Measurements from ENCODE around the gene C1QBP. TPM values are rescaled to one million over a fixed set of nuclear protein-coding genes. Genes with fewer than 3 reads are reported as not detected.

The C1QBP gene
- polyA plus RNA-seq, 1 donor from 2014 or later = 247 TPM

GRCh38 chr17:5399767-5400166 is 39.2 kb downstream of the C1QBP start:
- H2AFZ ChIP-seq (ENCODE audit: low read depth, low read length) = no peak overlapping the region
- TF ChIP-seq SMC3 (conservative IDR thresholded peaks at IDR 0.05; ENCODE audit: poor library complexity) (no peak), TAF1 (IDR thresholded peaks at IDR 0.05; ENCODE audit: low read depth) (no peak), POLR2AphosphoS5 (IDR thresholded peaks at IDR 0.05) (no peak), RAD21 (conservative IDR thresholded peaks at IDR 0.05) (no peak), EP300 (conservative IDR thresholded peaks at IDR 0.05; ENCODE audit: poor library complexity, severe bottlenecking) (no peak), EZH2 (IDR thresholded peaks at IDR 0.05; ENCODE audit: borderline replicate concordance, insufficient read depth, low read length, poor library complexity, severe bottlenecking) (no peak), MXI1 (conservative IDR thresholded peaks at IDR 0.05; ENCODE audit: poor library complexity, severe bottlenecking) (no peak), REST (IDR thresholded peaks at IDR 0.05; ENCODE audit: borderline replicate concordance) (no peak), CTCF (IDR thresholded peaks at IDR 0.05; ENCODE audit: poor library complexity, severe bottlenecking) (no peak)
- no peaks in the 10 kb centered on the region for H3K27me3 ChIP-seq (ENCODE audit: insufficient read depth, low read depth, low read length)
- H3K79me2 ChIP-seq (replicated peaks; ENCODE audit: insufficient read depth, low read length) = no peaks in the 10 kb centered on the region
- no peak overlapping the region for H3K9ac ChIP-seq (ENCODE audit: low read length)
- H3K9me2 ChIP-seq (ENCODE audit: insufficient read depth, low read length) = no peaks in the 10 kb centered on the region
- peaks cover 4% of the 10 kb centered on the region for H3K36me3 ChIP-seq (ENCODE audit: insufficient read depth, low read length)
- no peaks in the 10 kb centered on the region for H4K20me1 ChIP-seq (ENCODE audit: insufficient read depth)
- no peaks in the 10 kb centered on the region for H3F3A ChIP-seq (ENCODE audit: insufficient read depth, low read length, poor library complexity, severe bottlenecking)
- no peak overlapping the region for H3K27ac ChIP-seq (ENCODE audit: low read length)
- no peak overlapping the region for H3K4me2 ChIP-seq (ENCODE audit: low read length)
- H3K4me3 ChIP-seq (ENCODE audit: low read length) = no peak overlapping the region
- no peaks in the 10 kb centered on the region for H3K9me3 ChIP-seq (ENCODE audit: low read length)

- Histone ChIP-seq H2AFZ (ENCODE audit: low read depth, low read length) (no peak overlapping the region), H3K4me2 (ENCODE audit: low read length) (no peak overlapping the region), H3K9me3 (ENCODE audit: low read length) (no peaks in the 10 kb centered on the region), H3K79me2 (replicated peaks; ENCODE audit: insufficient read depth, low read length) (no peaks in the 10 kb centered on the region), H3K4me3 (ENCODE audit: low read length) (no peak overlapping the region), H4K20me1 (ENCODE audit: insufficient read depth) (no peaks in the 10 kb centered on the region), H3K36me3 (ENCODE audit: insufficient read depth, low read length) (no peaks in the 10 kb centered on the region), H3K9me2 (ENCODE audit: insufficient read depth, low read length) (no peaks in the 10 kb centered on the region), H3K27me3 (ENCODE audit: insufficient read depth, low read depth, low read length) (no peaks in the 10 kb centered on the region), H3F3A (ENCODE audit: insufficient read depth, low read length, poor library complexity, severe bottlenecking) (no peaks in the 10 kb centered on the region), H3K27ac (ENCODE audit: low read length) (no peak overlapping the region), H3K9ac (ENCODE audit: low read length) (no peak overlapping the region)
- TF ChIP-seq EP300 (conservative IDR thresholded peaks at IDR 0.05; ENCODE audit: poor library complexity, severe bottlenecking) = no peak
- TF ChIP-seq MXI1 (conservative IDR thresholded peaks at IDR 0.05; ENCODE audit: poor library complexity, severe bottlenecking) = no peak
- no peak for TF ChIP-seq TAF1 (IDR thresholded peaks at IDR 0.05; ENCODE audit: low read depth)
- TF ChIP-seq EZH2 (IDR thresholded peaks at IDR 0.05; ENCODE audit: borderline replicate concordance, insufficient read depth, low read length, poor library complexity, severe bottlenecking) = no peak
- TF ChIP-seq POLR2AphosphoS5 (IDR thresholded peaks at IDR 0.05) = no peak
- no peak for TF ChIP-seq RAD21 (conservative IDR thresholded peaks at IDR 0.05)
- TF ChIP-seq SMC3 (conservative IDR thresholded peaks at IDR 0.05; ENCODE audit: poor library complexity) = no peak
- TF ChIP-seq REST (IDR thresholded peaks at IDR 0.05; ENCODE audit: borderline replicate concordance) = no peak
- TF ChIP-seq CTCF (IDR thresholded peaks at IDR 0.05; ENCODE audit: poor library complexity, severe bottlenecking) = no peak
Measured at GRCh38 chr17:5396612-5397011, 42.3 kb downstream of the C1QBP start.

Measured in neural cell (in vitro differentiated cells).